B cell (primary cell): ENCODE results near the gene EVI2A.

ENCODE experiments used
- EZH2 ChIP-seq: IDR thresholded peaks from 2 replicates; pipeline ENCODE4 v1.6.1; 2012; ENCODE audit warnings: borderline replicate concordance, low read depth, mild to moderate bottlenecking, moderate library complexity, low read length; ENCODE audit not compliant: insufficient read depth, poor library complexity, severe bottlenecking
- TF ChIP-seq, protein P1 (sequence below): fragments of 200-600 bp; IDR thresholded peaks from one replicate; pipeline ENCODE4 v1.8.0; 2022; ENCODE audit warnings: antibody characterized with exemption, mild to moderate bottlenecking

DNA sequence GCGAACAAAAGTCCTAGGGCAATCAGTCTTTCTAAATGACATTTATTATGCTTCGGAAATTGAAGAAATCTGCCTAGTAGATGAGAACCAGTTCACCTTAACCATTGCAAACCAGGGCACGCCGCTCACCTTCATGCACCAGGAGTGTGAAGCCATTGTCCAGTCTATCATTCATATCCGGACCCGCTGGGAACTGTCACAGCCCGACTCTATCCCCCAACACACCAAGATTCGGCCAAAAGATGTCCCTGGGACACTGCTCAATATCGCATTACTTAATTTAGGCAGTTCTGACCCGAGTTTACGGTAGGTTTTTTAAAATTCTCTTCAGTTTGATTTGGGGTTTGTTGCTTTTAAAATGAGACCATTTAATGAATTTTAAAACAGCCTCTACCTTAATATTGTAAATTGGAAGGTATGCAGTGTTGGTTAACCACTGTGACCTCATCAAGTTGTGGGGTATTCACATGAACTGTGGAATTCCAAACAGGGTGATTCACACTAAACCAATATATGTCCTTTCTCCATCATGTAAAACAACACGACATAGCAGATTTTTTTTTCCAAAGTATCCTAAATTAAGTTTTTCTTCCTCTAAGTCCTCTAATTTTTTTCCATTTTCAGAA is 6.2 kb upstream of the EVI2A start:
- TF ChIP-seq EZH2: no peak
- TF ChIP-seq, protein P1, sequence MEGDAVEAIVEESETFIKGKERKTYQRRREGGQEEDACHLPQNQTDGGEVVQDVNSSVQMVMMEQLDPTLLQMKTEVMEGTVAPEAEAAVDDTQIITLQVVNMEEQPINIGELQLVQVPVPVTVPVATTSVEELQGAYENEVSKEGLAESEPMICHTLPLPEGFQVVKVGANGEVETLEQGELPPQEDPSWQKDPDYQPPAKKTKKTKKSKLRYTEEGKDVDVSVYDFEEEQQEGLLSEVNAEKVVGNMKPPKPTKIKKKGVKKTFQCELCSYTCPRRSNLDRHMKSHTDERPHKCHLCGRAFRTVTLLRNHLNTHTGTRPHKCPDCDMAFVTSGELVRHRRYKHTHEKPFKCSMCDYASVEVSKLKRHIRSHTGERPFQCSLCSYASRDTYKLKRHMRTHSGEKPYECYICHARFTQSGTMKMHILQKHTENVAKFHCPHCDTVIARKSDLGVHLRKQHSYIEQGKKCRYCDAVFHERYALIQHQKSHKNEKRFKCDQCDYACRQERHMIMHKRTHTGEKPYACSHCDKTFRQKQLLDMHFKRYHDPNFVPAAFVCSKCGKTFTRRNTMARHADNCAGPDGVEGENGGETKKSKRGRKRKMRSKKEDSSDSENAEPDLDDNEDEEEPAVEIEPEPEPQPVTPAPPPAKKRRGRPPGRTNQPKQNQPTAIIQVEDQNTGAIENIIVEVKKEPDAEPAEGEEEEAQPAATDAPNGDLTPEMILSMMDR: no peak
